SK-N-MC (cell line): ENCODE measurements around the gene NFAT5.

ENCODE experiments used
- EZH2 ChIP-seq: fragments of 200-600 bp; sonication (generic); IDR thresholded peaks from one replicate; pipeline ENCODE4 v1.6.1; 2017; ENCODE audit warnings: antibody characterized with exemption
- FOXP2 ChIP-seq: optimal IDR thresholded peaks from 2 replicates; pipeline ENCODE3; 2011; ENCODE audit warnings: mild to moderate bottlenecking, moderate library complexity; ENCODE audit not compliant: insufficient read depth; ENCODE audit errors: extremely low read length, control extremely low read depth
- POLR2AphosphoS5 ChIP-seq: IDR thresholded peaks from 2 replicates; pipeline ENCODE4 v1.6.1; 2012; ENCODE audit warnings: mild to moderate bottlenecking, low read depth, low read length, borderline replicate concordance

DNA sequence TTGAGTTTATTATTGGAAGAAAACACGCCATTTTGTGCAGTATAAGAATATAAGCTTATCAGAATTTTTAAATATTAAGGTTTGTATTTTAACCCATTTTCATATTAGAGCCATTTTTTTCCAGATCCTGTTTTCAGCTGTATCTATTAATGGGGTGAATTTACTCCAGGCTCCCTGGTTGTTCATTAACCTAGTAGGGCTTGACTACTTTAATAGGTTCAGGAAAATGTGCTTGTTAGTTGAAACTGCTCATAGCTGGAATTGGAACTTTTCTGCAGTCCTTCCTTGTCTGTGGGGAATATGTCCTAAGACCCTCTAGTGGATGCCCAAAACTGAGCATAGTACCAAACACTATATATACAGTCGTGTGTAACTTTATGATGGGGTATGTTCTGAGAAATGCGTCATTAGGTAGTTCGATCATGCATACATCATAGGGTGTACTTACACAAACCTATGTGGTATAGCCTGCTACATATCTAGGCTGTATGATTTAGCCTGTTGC is 28.0 kb downstream of the NFAT5 start:
- TF ChIP-seq POLR2AphosphoS5 (no peak), FOXP2 (no peak), EZH2 (no peak)
